IMR-90 (cell line): ENCODE measurements around the gene BRDT. TPM values are rescaled to one million over a fixed set of nuclear protein-coding genes. Genes with fewer than 3 reads are reported as not detected.

Source experiments
- ATAC-seq: fragments of 200-7000 bp; cut with Tn5 transposase; 2 replicates; pipeline ENCODE4 v1.9.1; 2020; ENCODE audit warnings: low read depth, mild to moderate bottlenecking, moderate library complexity
- BruUV-seq: library from RNA; stranded (reverse); fragments of 400-500 nt; replicated peaks from 2 replicates; lab custom pipeline; 2021; lab: Mats Ljungman, UMichigan
- CTCF ChIA-PET: fragments of 300-600 bp; formaldehyde crosslinking; extraction: SDS; loops from one replicate; lab custom pipeline; 2021; ENCODE audit warnings: antibody characterized with exemption; lab: Yijun Ruan, JAX
- POLR2A ChIA-PET: fragments of 300-600 bp; sonication (Branson Sonifier 250); formaldehyde crosslinking; loops from one replicate; lab custom pipeline; 2022; ENCODE audit warnings: antibody characterized with exemption; ENCODE audit not compliant: unreplicated experiment; lab: Charles Lee
- DNase-seq: peaks from one replicate; pipeline ENCODE4 v3.0.0; 2013
- H2AFZ ChIP-seq: replicated peaks from 2 replicates; pipeline ENCODE3; 2013; ENCODE audit warnings: low read length, mild to moderate bottlenecking; ENCODE audit not compliant: poor library complexity
- H2AK5ac ChIP-seq: 2 replicates; pipeline ENCODE4 v1.6.1; 2013; ENCODE audit warnings: low read depth, low read length, inconsistent platforms
- H2AK9ac ChIP-seq: replicated peaks from 2 replicates; pipeline ENCODE3; 2013; ENCODE audit warnings: mild to moderate bottlenecking, low read depth, low read length, moderate library complexity; ENCODE audit not compliant: poor library complexity
- H2BK120ac ChIP-seq: 2 replicates; pipeline ENCODE4 v1.6.1; 2013; ENCODE audit warnings: low read depth, low read length, inconsistent platforms
- H2BK15ac ChIP-seq: 3 replicates; pipeline ENCODE4 v1.6.1; 2013; ENCODE audit warnings: low read depth, low read length, inconsistent platforms
- H2BK20ac ChIP-seq: 2 replicates; pipeline ENCODE4 v1.6.1; 2013; ENCODE audit warnings: low read depth, mild to moderate bottlenecking, inconsistent platforms, low read length, moderate library complexity
- H2BK5ac ChIP-seq: 2 replicates; pipeline ENCODE4 v1.6.1; 2013; ENCODE audit warnings: mild to moderate bottlenecking, low read depth, low read length, inconsistent platforms; ENCODE audit not compliant: poor library complexity, severe bottlenecking
- H3K14ac ChIP-seq: replicated peaks from 2 replicates; pipeline ENCODE4 v1.6.1; 2013; ENCODE audit warnings: low read depth, low read length, inconsistent platforms
- H3K18ac ChIP-seq: 2 replicates; pipeline ENCODE4 v1.6.1; 2013; ENCODE audit warnings: low read depth, low read length, control low read depth
- H3K23ac ChIP-seq: 2 replicates; pipeline ENCODE4 v1.6.1; 2013; ENCODE audit warnings: low read depth, low read length, inconsistent platforms
- H3K27ac ChIP-seq: 2 replicates; pipeline ENCODE4 v1.5.1; 2013; ENCODE audit warnings: mild to moderate bottlenecking, control low read depth, low read length; ENCODE audit not compliant: insufficient read depth
- H3K27me3 ChIP-seq: 2 replicates; pipeline ENCODE4 v1.6.1; 2013; ENCODE audit warnings: low read length; ENCODE audit not compliant: control insufficient read depth, insufficient read depth
- H3K36me3 ChIP-seq: 2 replicates; pipeline ENCODE4 v1.6.1; 2013; ENCODE audit warnings: low read length, mixed read lengths; ENCODE audit not compliant: control insufficient read depth, insufficient read depth
- H3K4ac ChIP-seq: 2 replicates; pipeline ENCODE4 v1.6.1; 2013; ENCODE audit warnings: low read depth, low read length, inconsistent platforms
- H3K4me1 ChIP-seq: 2 replicates; pipeline ENCODE4 v1.6.1; 2013; ENCODE audit warnings: low read length, mixed read lengths; ENCODE audit not compliant: control insufficient read depth, insufficient read depth
- H3K4me2 ChIP-seq: 2 replicates; pipeline ENCODE4 v1.6.1; 2013; ENCODE audit warnings: low read depth, mild to moderate bottlenecking, control low read depth, low read length, moderate library complexity
- H3K4me3 ChIP-seq: 2 replicates; pipeline ENCODE4 v1.5.1; 2013; ENCODE audit warnings: low read depth, mild to moderate bottlenecking, control low read depth, low read length, moderate library complexity; ENCODE audit not compliant: insufficient read depth
- H3K56ac ChIP-seq: 2 replicates; pipeline ENCODE4 v1.6.1; 2013; ENCODE audit warnings: low read length, inconsistent platforms; ENCODE audit not compliant: insufficient read depth; ENCODE audit errors: extremely low read depth
- H3K79me1 ChIP-seq, 2 experiments: 2 replicates each; pipeline ENCODE4 v1.6.1; 2013; ENCODE audit warnings: low read length in 2 of 2, inconsistent platforms in 1 of 2, low read depth in 1 of 2
- H3K9ac ChIP-seq: 2 replicates; pipeline ENCODE4 v1.6.1; 2013; ENCODE audit warnings: low read depth, low read length, control low read depth
- H3K9me1 ChIP-seq: 2 replicates; pipeline ENCODE4 v1.6.1; 2013; ENCODE audit warnings: low read length, inconsistent platforms; ENCODE audit not compliant: insufficient read depth
- H3K9me3 ChIP-seq: 2 replicates; pipeline ENCODE4 v1.6.1; 2013; ENCODE audit warnings: low read length; ENCODE audit not compliant: control insufficient read depth, insufficient read depth
- H4K20me1 ChIP-seq: 2 replicates; pipeline ENCODE4 v1.6.1; 2013; ENCODE audit warnings: low read length, inconsistent platforms; ENCODE audit not compliant: insufficient read depth
- H4K5ac ChIP-seq: 2 replicates; pipeline ENCODE4 v1.6.1; 2013; ENCODE audit warnings: mild to moderate bottlenecking, low read depth, low read length, control low read depth
- H4K8ac ChIP-seq, 2 experiments: 2 replicates each; pipeline ENCODE4 v1.6.1; 2013; ENCODE audit warnings: low read depth in 2 of 2, low read length in 2 of 2, control low read depth in 1 of 2, inconsistent platforms in 1 of 2
- H4K91ac ChIP-seq: 2 replicates; pipeline ENCODE4 v1.6.1; 2013; ENCODE audit warnings: low read depth, low read length, inconsistent platforms; ENCODE audit not compliant: insufficient read depth
- BHLHE40 ChIP-seq: fragments of 150-350 bp; IDR thresholded peaks from 2 replicates; pipeline ENCODE4 v1.6.1; 2016; ENCODE audit warnings: mild to moderate bottlenecking, low read depth, low read length
- CEBPB ChIP-seq: IDR thresholded peaks from 2 replicates; pipeline ENCODE4 v1.6.1; 2012; ENCODE audit warnings: low read depth, low read length, improper control_type of control experiment
- CHD1 ChIP-seq: IDR thresholded peaks from 2 replicates; pipeline ENCODE4 v1.6.1; 2012; ENCODE audit warnings: low read depth, low read length, improper control_type of control experiment
- CTCF ChIP-seq: conservative IDR thresholded peaks from 2 replicates; pipeline ENCODE4 v1.5.1; 2012; ENCODE audit warnings: mild to moderate bottlenecking, low read depth, low read length, improper control_type of control experiment
- ELK1 ChIP-seq: fragments of 150-350 bp; IDR thresholded peaks from 2 replicates; pipeline ENCODE4 v1.6.1; 2016; ENCODE audit warnings: low read depth, mild to moderate bottlenecking, low read length, moderate library complexity, borderline replicate concordance
- FOS ChIP-seq: fragments of 150-350 bp; IDR thresholded peaks from 2 replicates; pipeline ENCODE4 v1.6.1; 2016; ENCODE audit warnings: low read depth, low read length
- MAFK ChIP-seq: IDR thresholded peaks from 2 replicates; pipeline ENCODE4 v1.6.1; 2012; ENCODE audit warnings: low read depth, low read length, improper control_type of control experiment
- MAZ ChIP-seq: IDR thresholded peaks from 2 replicates; pipeline ENCODE4 v1.6.1; 2012; ENCODE audit warnings: low read depth, mild to moderate bottlenecking, low read length, improper control_type of control experiment, moderate library complexity, borderline replicate concordance
- MXI1 ChIP-seq: IDR thresholded peaks from 2 replicates; pipeline ENCODE4 v1.6.1; 2012; ENCODE audit warnings: low read depth, mild to moderate bottlenecking, low read length, moderate library complexity, borderline replicate concordance
- NFE2L2 ChIP-seq: fragments of 150-350 bp; IDR thresholded peaks from 2 replicates; pipeline ENCODE4 v1.6.1; 2016; ENCODE audit warnings: low read depth, mild to moderate bottlenecking, low read length
- POLR2A ChIP-seq: IDR thresholded peaks from 2 replicates; pipeline ENCODE4 v1.6.1; 2012; ENCODE audit warnings: mild to moderate bottlenecking, low read depth, low read length
- RAD21 ChIP-seq: IDR thresholded peaks from 2 replicates; pipeline ENCODE4 v1.6.1; 2012; ENCODE audit warnings: low read length, improper control_type of control experiment
- RCOR1 ChIP-seq: IDR thresholded peaks from 2 replicates; pipeline ENCODE4 v1.6.1; 2012; ENCODE audit warnings: mild to moderate bottlenecking, low read length, improper control_type of control experiment; ENCODE audit not compliant: insufficient replicate concordance
- RFX5 ChIP-seq: IDR thresholded peaks from 2 replicates; pipeline ENCODE4 v1.8.0; 2012; ENCODE audit warnings: low read depth, mild to moderate bottlenecking, low read length, moderate library complexity
- SMC3 ChIP-seq: fragments of 150-350 bp; IDR thresholded peaks from 2 replicates; pipeline ENCODE4 v1.6.1; 2016; ENCODE audit warnings: low read depth, mild to moderate bottlenecking, antibody characterized with exemption, low read length, moderate library complexity
- WGBS, 2 experiments: methylation state at CpG; one replicate each; pipeline versions ENCODE4 v1.1.5 to v1.1.7; 2013; ENCODE audit warnings: missing lambda C conversion rate in 2 of 2; ENCODE audit not compliant: insufficient read length in 1 of 2; ENCODE audit errors: extremely low coverage in 2 of 2; 5-methylcytosine and 5-hydroxymethylcytosine counted together
- dilution Hi-C: fragments of 300-500 bp; cut with HindIII; formaldehyde crosslinking; loops from one replicate; pipeline ENCODE4 v1.14.3; 2018; ENCODE audit warnings: low sequenced_read_pairs; ENCODE audit not compliant: unreplicated experiment
- in situ Hi-C: fragments of 300-500 bp; cut with MboI; formaldehyde crosslinking; loops from 3 replicates; pipeline ENCODE4 v1.14.3; 2019; ENCODE audit warnings: low sequenced_read_pairs, inconsistent platforms, mixed read lengths
- intact Hi-C: fragments of 100-400 bp; cut with micrococcal nuclease; formaldehyde crosslinking; loops from 2 replicates; pipeline ENCODE4 v1.10.0; 2022
- polyA plus RNA-seq, 3 experiments: library from polyadenylated mRNA; depleted of rRNA; stranded (reverse); fragments of >200 nt; gene quantifications; 2 replicates each; pipeline ENCODE4 v1.2.3, GENCODE V29; 2012; ENCODE audit warnings: low replicate concordance in 1 of 3
- total RNA-seq: library from RNA; depleted of rRNA; stranded (reverse); fragments of >200 nt; gene quantifications from 2 replicates; pipeline ENCODE4 v1.2.3, GENCODE V29; 2012
- TF ChIP-seq, protein P1 (sequence below): fragments of 150-350 bp; IDR thresholded peaks from 2 replicates; pipeline ENCODE4 v1.6.1; 2017; ENCODE audit warnings: mild to moderate bottlenecking, antibody characterized with exemption, low read length, low read depth

The BRDT gene
- total and polyA plus RNA-seq, 2 of the 4 experiments (the other 2 are of a cell fraction): not detected

GRCh38 chr1:91912266-91912665 is 36.9 kb upstream of the BRDT start:
- no CpG with 5 or more reads among the region's 1 CpG for WGBS, 2 experiments
- Histone ChIP-seq H3K4ac (no peak overlapping the region), H4K20me1 (no peaks in the 10 kb centered on the region), H3K9ac (no peak overlapping the region), H2AK9ac (no peak overlapping the region), H4K91ac (no peak overlapping the region), H2BK5ac (no peak overlapping the region), H2BK15ac (no peak overlapping the region), H4K5ac (no peak overlapping the region), H3K27me3 (no peaks in the 10 kb centered on the region), H3K79me1 (no peaks in the 10 kb centered on the region), H3K23ac (no peak overlapping the region), H3K9me3 (no peaks in the 10 kb centered on the region), H3K4me2 (no peak overlapping the region), H2BK120ac (no peak overlapping the region), H3K4me3 (no peak overlapping the region), H3K18ac (no peak overlapping the region), H3K56ac (no peak overlapping the region), H4K8ac (no peak overlapping the region), H3K14ac (no peak overlapping the region), H3K36me3 (no peaks in the 10 kb centered on the region), H2AFZ (no peak overlapping the region), H3K9me1 (no peaks in the 10 kb centered on the region), H3K27ac (no peak overlapping the region), H2BK20ac (no peak overlapping the region), H3K4me1 (no peaks in the 10 kb centered on the region), H2AK5ac (no peak overlapping the region)
- intact Hi-C loops: no loop called here
- ATAC-seq (no peak), DNase-seq (no peak)
- in situ Hi-C loops: no loop called here
- dilution Hi-C loops: no loop called here
- ChIA-PET POLR2A (no interaction called here), CTCF (interaction anchor here (0.7 kb wide), 1 partner anchor 67 kb away, joined by 3 read pairs; no protein-coding TSS in a partner anchor)
- TF ChIP-seq FOS (no peak), CEBPB (no peak), MAFK (no peak), BHLHE40 (no peak), MXI1 (no peak), CHD1 (no peak), RCOR1 (no peak), MAZ (no peak), RAD21 (no peak), SMC3 (no peak), ELK1 (no peak), RFX5 (no peak), POLR2A (no peak), NFE2L2 (no peak), CTCF (no peak)
- TF ChIP-seq, protein P1, sequence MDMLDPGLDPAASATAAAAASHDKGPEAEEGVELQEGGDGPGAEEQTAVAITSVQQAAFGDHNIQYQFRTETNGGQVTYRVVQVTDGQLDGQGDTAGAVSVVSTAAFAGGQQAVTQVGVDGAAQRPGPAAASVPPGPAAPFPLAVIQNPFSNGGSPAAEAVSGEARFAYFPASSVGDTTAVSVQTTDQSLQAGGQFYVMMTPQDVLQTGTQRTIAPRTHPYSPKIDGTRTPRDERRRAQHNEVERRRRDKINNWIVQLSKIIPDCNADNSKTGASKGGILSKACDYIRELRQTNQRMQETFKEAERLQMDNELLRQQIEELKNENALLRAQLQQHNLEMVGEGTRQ: no peak
- no TSS peak for BruUV-seq
